NCI-H2196 treated with DMSO at 0.1 percent for 48 hours (cell line): ENCODE measurements around the gene CTF1.
"Not testable (repeated sequence)": the region's sequence is repeated elsewhere in the genome, so short reads cannot be mapped to it uniquely, and the experiment has no call there.

Source experiments
- DNase-seq: peaks from one replicate; lab custom pipeline; 2025; ENCODE audit not compliant: unreplicated experiment; lab: John Stamatoyannopoulos, UW

The CTF1 gene

DNA sequence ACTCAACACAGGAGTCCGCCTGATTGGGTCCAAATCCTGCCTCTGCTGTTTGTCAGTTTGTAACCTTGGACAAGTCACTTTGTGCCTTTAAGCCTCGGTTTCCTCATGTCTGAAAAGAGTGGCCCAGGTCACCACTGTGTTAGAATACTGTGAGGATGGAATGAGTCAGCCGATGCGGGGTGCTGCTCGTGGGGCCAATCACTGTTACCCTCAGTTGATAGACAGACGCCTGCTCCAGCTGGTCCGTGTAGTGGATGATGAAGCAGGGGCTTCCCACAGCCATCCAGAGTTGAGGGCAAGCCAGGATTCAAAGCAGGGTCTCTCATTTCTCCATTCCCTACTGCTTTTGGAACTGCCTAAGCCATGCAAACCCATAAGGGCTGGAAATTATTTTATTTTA lies 32.8 kb downstream of the CTF1 start:
- no peak for DNase-seq

DNA sequence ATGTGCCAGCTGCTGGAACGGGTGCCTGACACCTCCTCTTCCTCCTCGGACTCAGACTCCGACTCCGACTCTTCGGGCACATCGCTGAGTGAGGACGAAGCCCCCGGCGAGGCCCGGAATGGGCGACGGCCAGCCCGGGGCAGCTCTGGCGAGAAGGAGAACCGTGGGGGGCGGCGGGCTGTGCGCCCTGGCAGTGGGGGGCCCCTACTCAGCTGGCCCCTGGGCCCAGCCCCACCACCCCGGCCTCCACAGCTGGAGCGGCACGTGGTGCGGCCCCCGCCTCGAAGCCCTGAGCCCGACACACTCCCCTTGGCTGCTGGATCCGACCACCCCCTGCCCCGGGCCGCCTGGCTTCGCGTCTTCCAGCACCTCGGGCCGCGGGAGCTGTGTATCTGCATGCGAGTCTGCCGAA lies 33.8 kb downstream of the CTF1 start:
- DNase-seq, result no peak

DNA sequence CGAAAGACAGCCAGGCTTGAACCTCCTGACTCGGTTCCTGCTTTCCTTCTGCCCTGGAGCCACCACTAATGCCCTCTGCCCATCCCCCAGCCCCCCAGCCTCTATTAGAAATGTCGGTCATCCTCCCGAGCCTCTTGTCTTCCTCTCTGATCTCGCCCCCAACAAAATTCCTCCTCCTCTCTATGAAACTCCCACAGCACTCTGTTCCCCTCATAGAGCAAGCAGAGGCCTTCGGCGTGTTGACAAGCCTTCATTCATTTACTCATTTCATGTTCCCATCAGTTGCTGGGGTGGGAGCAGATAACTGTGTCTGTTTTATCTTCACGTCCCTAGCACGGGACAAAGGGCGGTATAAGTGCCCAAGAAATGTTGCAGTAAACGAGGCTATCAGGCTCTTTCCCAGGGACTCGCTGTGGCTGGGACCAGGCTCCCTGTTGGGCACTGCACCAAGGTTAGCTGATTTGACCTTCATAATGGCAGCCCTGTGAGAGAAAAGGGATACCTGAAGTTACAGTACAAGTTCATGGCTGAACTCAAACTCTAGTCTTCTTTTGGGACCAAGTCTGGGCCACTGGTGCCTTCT lies 34.7 kb downstream of the CTF1 start:
- DNase-seq, result no peak

DNA sequence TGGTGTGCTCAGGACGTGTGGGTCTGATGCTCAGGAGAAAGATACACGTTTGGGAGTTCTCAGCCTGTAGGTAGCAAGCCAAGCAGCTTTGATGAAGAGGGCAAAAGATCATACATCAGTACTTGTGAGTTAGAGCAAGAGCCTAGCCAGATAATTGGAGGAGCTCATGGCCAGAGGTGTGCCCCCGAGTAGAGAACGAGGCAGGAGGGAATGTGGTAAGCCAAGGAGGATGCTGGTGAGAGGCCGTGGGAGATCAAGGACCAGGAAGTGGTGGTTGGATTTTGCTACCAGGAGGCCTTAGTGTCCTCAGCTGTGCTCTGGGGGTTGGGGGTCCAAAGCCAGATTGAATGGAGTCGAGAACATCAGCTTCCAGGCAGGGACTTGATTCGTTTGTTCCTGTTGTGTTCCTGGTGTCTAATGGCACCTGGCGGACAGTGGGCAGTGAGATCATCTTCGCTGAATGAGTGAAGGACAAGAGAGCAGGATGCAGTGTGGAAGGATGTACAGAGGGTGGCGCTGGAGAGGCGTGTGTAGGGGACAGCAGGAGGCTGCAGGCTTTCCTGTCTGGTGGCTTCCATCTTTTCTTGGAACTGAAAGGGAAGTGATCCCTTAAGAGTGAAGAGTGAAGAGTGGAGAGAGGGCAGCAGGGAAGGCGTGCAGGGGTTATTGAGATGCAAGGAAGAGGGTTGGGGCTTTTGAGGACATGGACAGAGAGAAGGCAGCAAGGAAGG lies 38.6 kb downstream of the CTF1 start:
- DNase-seq, result peak; percentile 34

DNA sequence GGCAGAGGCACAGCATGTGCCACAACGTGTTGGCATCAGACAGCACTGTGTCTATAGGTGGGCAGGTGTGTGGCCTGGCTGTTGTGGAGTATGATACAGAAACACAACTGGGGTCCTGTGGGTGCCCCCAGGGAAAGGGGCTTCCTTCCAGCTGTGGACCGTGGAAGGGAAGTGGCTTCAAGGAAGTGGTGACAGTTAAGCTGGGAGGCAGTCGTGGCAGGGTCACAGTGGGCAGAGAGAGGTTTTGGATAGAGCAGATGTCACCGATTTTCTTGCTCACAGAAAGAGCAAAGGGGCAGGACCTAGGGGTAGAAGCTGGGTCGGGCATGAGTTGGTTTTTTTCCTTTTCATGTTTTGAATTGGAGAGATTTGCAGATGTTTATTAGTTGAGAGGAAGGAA lies 41.3 kb downstream of the CTF1 start:
- no peak for DNase-seq

DNA sequence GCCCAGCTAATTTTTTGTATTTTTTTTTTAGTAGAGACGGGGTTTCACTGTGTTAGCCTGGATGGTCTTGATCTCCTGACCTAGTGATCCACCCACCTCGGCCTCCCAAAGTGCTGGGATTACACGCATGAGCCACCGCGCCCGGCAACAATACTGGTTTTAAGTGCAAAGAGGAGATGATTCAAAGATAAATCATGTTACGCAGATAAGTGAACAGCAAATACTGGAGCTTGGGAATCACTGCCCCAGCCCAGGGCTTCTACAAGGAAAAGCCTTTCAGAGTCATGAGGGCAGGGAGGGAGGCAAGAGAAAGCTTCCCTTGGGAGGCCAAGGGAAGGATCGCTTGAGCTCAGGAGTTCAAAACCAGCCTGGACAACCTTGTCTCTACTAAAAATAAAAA lies 43.2 kb downstream of the CTF1 start:
- not testable (repeated sequence) for DNase-seq

DNA sequence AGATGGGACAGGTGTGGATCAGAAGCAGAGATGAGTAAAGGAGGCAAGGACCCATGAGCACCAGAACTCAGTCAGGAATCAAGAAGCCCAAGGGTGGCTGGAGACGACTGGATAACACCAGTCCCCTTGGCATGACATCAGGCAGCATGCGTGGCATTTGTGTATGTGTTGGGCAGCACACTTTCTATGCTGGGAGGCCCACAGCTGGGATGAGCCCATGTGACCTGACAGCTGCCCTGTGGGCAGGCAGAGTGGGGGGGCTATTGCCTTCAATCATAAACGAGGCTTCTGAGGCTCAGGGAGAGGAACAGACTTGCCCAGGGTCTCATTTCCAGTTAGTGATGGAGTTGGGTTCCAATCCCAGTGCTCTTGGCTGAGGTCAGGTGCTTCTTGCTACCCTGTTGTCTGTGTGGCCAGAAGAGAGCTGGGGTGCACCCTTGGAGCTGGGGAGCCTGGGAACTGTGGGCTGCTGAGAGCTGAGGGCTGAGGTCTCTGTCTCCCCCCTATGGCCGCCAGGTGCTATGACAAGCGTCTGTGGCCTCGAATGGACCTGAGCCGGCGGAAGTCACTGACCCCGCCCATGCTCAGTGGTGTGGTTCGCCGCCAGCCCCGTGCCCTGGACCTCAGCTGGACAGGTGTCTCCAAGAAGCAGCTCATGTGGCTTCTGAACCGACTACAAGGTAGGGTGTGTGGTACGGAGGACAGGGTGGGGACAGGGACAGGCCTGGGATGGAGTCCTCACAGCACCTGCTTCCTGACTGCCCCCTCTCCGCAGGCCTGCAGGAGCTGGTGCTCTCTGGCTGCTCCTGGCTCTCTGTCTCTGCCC lies 45.4 kb downstream of the CTF1 start:
- peak; percentile 68 for DNase-seq

DNA sequence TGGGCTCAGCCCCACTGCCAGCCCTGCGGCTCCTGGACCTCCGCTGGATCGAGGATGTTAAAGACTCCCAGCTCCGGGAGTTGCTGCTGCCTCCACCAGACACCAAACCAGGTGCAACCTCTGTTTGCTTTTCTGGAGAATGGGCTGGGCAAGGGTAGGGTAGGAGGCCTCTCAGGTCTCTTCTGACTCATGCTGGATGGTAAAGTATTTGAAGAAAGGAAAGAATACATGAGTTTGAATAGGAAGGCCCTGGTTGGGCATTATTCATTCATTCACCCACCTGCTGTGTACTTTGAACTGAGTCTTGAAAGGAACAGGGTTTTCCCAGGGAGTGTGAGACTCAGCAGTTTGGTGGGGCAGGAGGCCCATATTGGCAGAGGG lies 46.0 kb downstream of the CTF1 start:
- no peak for DNase-seq

DNA sequence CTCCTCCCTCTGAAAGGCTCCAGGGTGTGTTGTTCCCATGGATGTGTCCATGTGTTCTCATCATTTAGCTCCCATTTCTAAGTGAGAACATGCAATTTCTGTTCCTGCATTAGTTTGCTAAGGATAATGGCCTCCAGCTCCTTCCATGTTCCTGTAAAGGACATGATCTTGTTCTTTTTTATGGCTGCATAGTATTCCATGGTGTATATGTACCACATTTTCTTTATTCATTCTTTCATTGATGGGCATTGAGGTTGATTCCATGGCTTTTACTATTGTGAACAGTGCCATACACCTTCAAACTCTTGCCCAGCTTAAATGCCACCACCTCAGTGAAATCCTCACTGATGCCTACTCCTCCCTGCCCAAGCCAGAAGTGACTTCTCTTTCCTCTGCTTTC lies 47.9 kb downstream of the CTF1 start:
- DNase-seq, result no peak

DNA sequence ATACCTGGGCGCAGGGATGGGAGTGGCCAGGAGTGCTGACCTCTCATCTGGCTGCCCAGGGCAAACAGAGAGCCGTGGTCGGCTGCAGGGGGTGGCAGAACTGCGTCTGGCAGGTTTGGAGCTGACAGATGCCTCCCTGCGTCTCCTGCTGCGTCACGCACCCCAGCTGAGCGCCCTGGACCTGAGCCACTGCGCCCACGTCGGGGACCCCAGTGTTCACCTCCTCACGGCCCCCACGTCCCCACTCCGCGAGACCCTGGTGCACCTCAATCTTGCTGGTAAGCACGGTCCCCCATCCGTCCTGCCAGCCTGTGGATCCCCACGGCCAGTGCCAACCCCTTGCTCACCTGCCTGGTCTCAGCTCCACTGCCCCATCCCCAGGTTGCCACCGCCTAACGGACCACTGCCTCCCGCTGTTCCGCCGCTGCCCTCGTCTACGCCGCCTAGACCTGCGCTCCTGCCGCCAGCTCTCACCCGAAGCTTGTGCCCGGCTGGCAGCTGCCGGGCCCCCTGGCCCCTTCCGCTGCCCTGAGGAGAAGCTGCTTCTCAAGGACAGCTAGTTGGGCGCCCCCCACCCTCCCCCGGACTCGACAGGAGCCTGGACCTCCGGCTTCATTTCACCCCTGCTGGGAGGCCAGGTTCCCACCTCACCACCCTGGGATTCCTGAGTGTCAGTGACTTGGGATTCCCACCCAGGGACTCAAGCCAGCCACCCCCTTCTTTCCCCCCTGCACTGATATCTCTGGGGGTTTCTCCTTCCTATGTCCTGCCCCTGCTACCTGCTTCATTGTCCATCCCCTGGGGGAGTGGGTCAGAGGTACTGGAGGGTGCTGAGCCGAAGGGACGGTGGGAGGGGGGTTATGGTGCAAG lies 50.5 kb downstream of the CTF1 start:
- no peak for DNase-seq

DNA sequence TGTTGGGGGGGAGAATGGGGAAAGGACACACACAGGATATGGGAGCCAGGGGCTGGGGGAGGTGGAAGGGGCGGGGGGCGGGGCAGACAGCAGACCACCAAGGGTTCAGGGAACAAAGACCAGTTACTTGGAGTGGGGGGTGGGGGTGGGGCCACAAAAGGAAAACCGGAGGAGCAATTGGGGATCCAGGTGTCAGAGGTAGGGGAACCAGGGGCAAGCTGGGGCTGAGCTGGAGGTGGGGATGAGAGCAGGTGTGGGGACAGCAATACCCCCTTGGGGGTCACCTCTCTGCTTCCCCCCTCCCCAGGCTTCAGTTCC lies 51.1 kb downstream of the CTF1 start:
- no peak for DNase-seq

DNA sequence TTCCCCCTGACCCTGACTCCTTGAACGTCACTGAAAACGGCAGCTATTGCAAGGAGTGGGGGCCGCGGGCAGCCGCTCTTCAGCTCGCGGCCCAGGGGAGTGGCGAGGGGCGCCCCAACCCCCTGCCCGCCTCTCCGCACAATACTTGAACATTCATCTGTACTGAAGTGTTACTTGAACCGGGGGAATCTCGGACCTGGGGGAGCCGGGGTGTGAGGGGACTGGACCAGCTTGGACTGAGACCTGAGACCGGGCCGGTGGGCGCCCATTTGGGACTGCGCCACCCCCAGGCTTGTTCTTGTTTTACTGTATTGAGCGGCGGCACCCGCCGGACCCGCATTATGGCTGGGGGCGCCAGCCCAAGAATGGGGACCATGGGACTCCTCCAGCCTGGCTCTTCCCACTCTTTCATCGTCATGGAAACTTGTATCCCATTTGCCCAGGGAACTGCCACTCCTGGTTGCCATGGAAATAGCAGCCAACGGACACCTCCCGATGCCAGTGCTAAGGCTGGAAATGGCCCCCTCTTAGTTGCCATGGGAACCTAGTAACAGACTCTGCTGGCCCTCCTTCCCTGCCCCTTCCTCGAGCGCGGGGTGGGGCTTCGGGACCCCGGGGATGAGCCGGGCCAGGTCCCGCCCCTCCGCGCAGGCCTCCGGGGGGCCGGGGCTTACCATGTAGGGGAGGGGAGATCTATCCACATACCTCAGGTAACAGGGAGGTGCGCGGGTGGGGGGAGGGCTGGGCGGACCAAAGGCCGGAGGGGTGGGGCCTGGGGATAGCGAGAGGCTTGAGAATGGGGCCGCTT lies 51.6 kb downstream of the CTF1 start:
- DNase-seq, result peak; percentile 95

DNA sequence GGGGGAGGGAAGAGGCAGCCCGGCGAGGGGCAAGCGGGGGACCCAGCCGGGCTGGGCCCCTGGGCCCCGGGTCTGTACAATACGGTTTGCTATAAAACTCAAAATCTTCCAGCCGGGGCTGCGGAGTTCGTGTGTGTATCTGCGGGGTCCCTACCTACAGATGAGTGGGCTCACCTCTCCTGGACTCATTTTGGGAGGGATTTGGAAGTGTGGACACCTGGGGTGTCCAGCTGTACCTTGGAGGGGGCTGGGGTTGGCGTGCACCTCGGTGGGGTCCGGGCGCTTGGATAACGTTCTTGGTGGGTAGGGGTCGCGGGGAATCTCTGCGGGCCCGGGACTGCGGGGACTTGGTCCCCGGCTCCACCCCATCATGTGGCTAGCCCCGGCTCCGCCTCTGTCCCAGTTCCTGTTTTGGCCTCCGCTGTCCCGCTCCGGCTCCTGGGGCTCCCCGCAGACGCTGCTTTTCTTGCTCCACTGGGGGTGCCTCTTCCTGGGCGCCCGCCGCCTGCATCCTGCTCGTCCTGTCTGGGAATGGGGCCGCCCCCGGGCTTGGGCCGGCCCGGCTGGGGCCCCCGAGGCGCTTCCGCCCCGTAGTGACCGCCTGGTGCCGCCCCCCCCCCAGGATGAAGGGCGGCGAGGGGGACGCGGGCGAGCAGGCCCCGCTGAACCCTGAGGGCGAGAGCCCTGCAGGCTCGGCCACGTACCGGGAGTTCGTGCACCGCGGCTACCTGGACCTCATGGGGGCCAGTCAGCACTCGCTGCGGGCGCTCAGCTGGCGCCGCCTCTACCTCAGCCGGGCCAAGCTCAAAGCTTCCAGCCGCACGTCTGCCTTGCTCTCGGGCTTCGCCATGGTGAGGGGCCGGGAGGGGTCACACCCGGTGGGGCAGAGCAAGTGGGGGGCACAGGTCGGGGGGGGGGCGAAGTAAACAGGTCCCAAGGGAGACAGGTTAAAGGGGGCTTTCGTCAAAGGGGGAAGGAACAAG lies 52.5 kb downstream of the CTF1 start, which contains the start of gene ORAI3:
Gene ORAI3 (plus strand): TSS at position 402 of the 983 bp plus-strand sequence. CDS start 222 bp downstream, at position 624.
- DNase-seq, result no peak

DNA sequence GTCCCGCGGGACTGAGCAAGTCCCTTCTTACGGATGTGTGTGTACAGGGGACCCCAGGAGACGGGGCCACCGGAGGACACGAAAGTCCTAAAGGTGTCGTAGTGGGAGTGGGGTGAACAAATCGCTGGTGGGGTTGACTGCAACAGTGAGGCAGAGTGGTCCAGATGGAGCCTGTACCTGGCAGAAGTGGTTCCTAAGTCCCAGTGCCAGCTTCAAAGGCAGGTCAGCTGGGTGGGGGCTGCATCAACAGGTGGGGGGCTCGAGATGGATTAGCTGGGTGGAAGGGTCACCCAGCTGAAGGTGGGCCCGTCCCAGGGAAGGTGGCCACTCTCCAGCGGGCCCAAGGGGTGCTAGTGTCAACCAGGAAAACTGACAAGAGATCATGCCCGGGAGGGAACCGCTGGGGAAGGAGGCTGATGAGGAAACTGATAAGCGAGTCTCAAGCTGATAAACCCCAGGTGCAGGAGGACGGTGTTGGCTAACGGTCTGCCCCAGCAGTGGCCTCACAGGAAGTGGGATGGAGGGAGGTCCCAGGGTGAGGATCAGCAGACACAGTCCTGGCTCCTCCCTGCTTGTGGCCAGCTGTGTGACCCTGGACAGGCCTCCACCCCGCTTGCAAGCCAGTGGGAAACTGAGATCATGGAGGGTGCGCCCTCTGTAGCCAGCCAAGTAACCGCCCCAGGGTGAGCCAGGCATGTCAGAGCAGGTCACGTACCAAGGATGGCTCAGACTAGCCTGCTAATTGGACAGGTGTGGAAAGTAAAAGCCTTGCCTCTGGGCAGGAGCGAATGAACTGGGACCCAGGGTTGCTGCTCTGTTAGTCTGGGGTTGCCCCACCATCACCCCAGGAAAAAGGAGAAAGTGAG lies 53.5 kb downstream of the CTF1 start:
- DNase-seq, result peak; percentile 91

DNA sequence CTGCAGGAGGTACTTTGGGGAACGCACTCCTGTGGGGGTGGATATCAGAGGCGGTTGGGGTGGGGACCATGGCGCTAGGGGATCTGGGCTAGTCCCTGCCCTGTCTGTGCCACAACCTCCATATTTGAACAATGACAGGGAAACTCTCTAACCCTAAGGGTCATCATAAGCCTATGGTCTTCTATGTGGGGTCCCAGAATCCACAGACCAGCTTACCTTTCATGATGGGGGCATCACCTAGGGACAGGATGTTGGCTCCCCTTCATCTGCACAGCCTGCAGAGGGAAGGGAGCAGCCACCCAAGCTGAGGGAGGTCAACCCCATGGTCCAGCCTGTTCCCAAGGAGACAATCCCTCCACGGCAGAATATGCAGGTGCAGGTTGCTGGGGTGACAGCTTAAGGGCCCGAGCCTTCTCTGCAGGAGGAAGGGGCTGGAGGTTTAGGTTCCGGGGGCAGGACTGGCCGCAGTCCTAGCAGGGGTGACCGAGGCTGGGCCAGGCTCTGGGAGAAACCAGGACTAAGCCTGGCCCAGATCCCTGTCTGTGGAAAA lies 54.2 kb downstream of the CTF1 start:
- no peak for DNase-seq

DNA sequence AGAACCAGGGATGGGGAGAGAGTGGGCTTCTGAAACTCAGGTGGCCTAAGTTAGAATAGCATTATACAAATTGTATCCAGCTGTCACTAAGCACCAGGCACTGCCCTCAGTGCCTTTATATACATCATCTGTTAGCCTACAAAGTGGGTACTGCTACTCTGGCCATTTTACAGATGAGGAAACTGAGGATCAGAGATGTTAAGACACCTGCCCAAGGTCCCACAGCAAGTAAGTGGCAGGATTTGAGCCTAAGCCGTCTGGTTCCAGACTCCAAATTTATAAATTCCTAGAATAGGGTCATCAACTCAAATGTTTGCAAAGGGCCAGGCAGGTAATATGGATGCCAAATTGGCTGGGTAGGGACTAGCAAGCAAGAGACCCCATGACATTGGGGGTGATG lies 54.8 kb downstream of the CTF1 start:
- DNase-seq, result no peak

DNA sequence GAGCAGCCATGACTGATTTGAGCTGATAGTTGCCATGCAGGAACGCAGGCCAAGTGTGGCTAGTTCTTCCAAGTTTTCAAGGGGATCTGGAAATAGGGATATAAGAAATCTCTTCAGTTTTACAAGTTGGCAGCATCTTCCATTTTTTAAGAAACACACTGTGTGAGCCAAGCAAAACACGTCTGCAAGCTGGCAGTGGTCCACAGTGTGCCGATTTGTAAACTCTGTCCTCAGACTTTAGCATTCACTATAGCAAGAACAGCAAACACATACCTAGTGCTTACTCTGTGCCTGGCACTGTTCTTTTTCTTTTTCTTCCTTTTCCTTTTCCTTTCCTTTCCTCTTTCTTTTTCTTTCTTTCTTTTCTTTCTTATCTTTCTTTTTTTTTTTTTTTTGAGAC lies 55.3 kb downstream of the CTF1 start:
- no peak for DNase-seq

DNA sequence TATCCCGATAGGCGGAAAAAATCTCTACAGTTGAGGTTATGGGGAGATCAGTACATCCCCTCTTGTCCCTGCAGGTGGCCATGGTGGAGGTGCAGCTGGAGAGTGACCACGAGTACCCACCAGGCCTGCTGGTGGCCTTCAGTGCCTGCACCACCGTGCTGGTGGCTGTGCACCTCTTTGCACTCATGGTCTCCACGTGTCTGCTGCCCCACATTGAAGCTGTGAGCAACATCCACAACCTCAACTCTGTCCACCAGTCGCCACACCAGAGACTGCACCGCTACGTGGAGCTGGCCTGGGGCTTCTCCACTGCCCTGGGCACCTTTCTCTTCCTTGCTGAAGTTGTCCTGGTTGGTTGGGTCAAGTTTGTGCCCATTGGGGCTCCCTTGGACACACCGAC lies 56.7 kb downstream of the CTF1 start:
- no peak for DNase-seq
